ENCODE data around the gene GOLGA5. TPM values are rescaled to one million over a fixed set of nuclear protein-coding genes. Genes with fewer than 3 reads are reported as not detected.

The GOLGA5 gene
- total RNA-seq, 1 experiment from 2014 or later: 25.4 TPM

- Mint-ChIP-seq H3K9me3 (peaks cover 0 to 2% of the 10 kb centered on the region in 2 experiments; a peak in 2 of 5 replicates), H3K4me3 (no peak overlapping the region), H3K4me1 (0 out of 4 replicates have a peak, but pooled peaks cover 0 to 5% of the 10 kb centered on the region in 2 experiments), H3K27ac (no peak overlapping the region), H3K36me3 (ENCODE audit: insufficient read depth in 1 of 3, low read depth in 3 of 3) (no peaks in the 10 kb centered on the region), H3K27me3 (ENCODE audit: low read depth) (peaks cover 7% of the 10 kb centered on the region)
- Histone ChIP-seq H4K20me1 (ENCODE audit: control insufficient read depth, insufficient read depth, insufficient read length) (no peaks in the 10 kb centered on the region), H3K14ac (ENCODE audit: insufficient read depth, low read length) (no peak overlapping the region), H3K27ac (ENCODE audit: insufficient read length, low read depth, low read length) (no peak overlapping the region), H2BK120ac (ENCODE audit: low read depth, low read length, poor library complexity, severe bottlenecking) (no peak overlapping the region), H3K4ac (ENCODE audit: low read depth, low read length) (no peak overlapping the region), H3K27me3 (ENCODE audit: insufficient read depth, low read length) (no peaks in the 10 kb centered on the region), H3K4me2 (ENCODE audit: insufficient read depth, insufficient read length, low read length) (no peak overlapping the region), H3K18ac (ENCODE audit: insufficient read length, low read depth, low read length) (no peak overlapping the region), H2BK12ac (ENCODE audit: insufficient read length, low read depth, low read length) (no peak overlapping the region), H2AK5ac (ENCODE audit: insufficient read length, low read length) (no peak overlapping the region), H2BK20ac (ENCODE audit: low read depth, low read length, poor library complexity, severe bottlenecking) (no peak overlapping the region), H3T11ph (ENCODE audit: low read length) (no peak overlapping the region), H3K23me2 (ENCODE audit: insufficient read length, low read depth, low read length, poor library complexity, severe bottlenecking) (no peaks in the 10 kb centered on the region), H2BK15ac (ENCODE audit: low read depth, low read length) (no peak overlapping the region), H4K91ac (ENCODE audit: insufficient read length, low read depth, low read length) (no peak overlapping the region), H3K79me2 (ENCODE audit: insufficient read depth, low read length) (no peaks in the 10 kb centered on the region), H2AFZ (ENCODE audit: low read length) (no peak overlapping the region), H4K5ac (ENCODE audit: insufficient read length, low read depth, low read length) (no peak overlapping the region), H3K79me1 (ENCODE audit: insufficient read depth, low read depth, low read length, poor library complexity, severe bottlenecking) (no peaks in the 10 kb centered on the region), H2BK5ac (ENCODE audit: insufficient read length, low read length) (no peak overlapping the region), H3K56ac (ENCODE audit: insufficient read length, low read depth, low read length) (no peak overlapping the region), H3K4me1 (ENCODE audit: insufficient read depth, low read length) (no peaks in the 10 kb centered on the region), H4K8ac (replicated peaks; ENCODE audit: insufficient read length, low read depth, low read length) (no peak overlapping the region), H3K9me3 (ENCODE audit: control insufficient read depth, low read depth, low read length) (no peaks in the 10 kb centered on the region), H3K23ac (ENCODE audit: insufficient read length, low read depth, low read length) (no peak overlapping the region), H3K9ac (ENCODE audit: extremely low read depth, insufficient read length, low read length) (no peak overlapping the region)
- WGBS (ENCODE audit: extremely low coverage, insufficient read length, low lambda C conversion rate): no CpG with 5 or more reads among the region's 4 CpGs
- no peak for TF ChIP-seq CTCF (conservative IDR thresholded peaks at IDR 0.05)
- DNase-seq: no peak
These were observed 37.7 kb upstream of the GOLGA5 start for GRCh38 chr14:92756446-92756845.

All from H9 (cell line).